Calu3 (cell line): ENCODE measurements around the gene ENTPD1. TPM values are rescaled to one million over a fixed set of nuclear protein-coding genes. Genes with fewer than 3 reads are reported as not detected.

Experiments used
- BruUV-seq: library from RNA; stranded (reverse); fragments of 400-500 nt; replicated peaks from 2 replicates; lab custom pipeline; 2021; lab: Mats Ljungman, UMichigan
- CTCF ChIA-PET: fragments of 300-600 bp; sonication (Branson Sonifier 250); formaldehyde crosslinking; loops from one replicate; lab custom pipeline; 2022; ENCODE audit warnings: antibody characterized with exemption; lab: Charles Lee
- DNase-seq: peaks from one replicate; pipeline ENCODE4 v3.0.0; 2022
- H3K27ac Mint-ChIP-seq: one replicate; pipeline ENCODE4 v1.8.0; 2022; ENCODE audit warnings: mixed read lengths; ENCODE audit not compliant: unreplicated experiment
- H3K27me3 Mint-ChIP-seq: one replicate; pipeline ENCODE4 v1.8.0; 2022; ENCODE audit warnings: mixed read lengths; ENCODE audit not compliant: unreplicated experiment
- H3K36me3 Mint-ChIP-seq: one replicate; pipeline ENCODE4 v1.8.0; 2022; ENCODE audit warnings: mild to moderate bottlenecking, moderate library complexity, mixed read lengths; ENCODE audit not compliant: insufficient read depth, unreplicated experiment
- H3K4me1 Mint-ChIP-seq: one replicate; pipeline ENCODE4 v1.8.0; 2022; ENCODE audit warnings: mild to moderate bottlenecking, low read depth, mixed read lengths; ENCODE audit not compliant: unreplicated experiment
- H3K4me3 Mint-ChIP-seq: one replicate; pipeline ENCODE4 v1.8.0; 2022; ENCODE audit warnings: mild to moderate bottlenecking, low read depth, moderate library complexity, mixed read lengths; ENCODE audit not compliant: unreplicated experiment
- H3K9me3 Mint-ChIP-seq: one replicate; pipeline ENCODE4 v1.8.0; 2022; ENCODE audit warnings: low read depth, mixed read lengths; ENCODE audit not compliant: unreplicated experiment
- intact Hi-C: fragments of 100-400 bp; cut with micrococcal nuclease; formaldehyde crosslinking; loops from one replicate; pipeline ENCODE4 v1.10.0; 2022; ENCODE audit not compliant: unreplicated experiment
- total RNA-seq: library from RNA; stranded (reverse); gene quantifications from 2 replicates; pipeline ENCODE4 v1.2.3, GENCODE V29; 2022
- TF ChIP-seq, protein P1 (sequence below): fragments of 200-600 bp; IDR thresholded peaks from one replicate; pipeline ENCODE4 v1.8.0; 2022; ENCODE audit warnings: antibody characterized with exemption; ENCODE audit not compliant: unreplicated experiment

ENTPD1 gene
- total RNA-seq, 1 experiment from 2014 or later = 0.92 TPM

DNA sequence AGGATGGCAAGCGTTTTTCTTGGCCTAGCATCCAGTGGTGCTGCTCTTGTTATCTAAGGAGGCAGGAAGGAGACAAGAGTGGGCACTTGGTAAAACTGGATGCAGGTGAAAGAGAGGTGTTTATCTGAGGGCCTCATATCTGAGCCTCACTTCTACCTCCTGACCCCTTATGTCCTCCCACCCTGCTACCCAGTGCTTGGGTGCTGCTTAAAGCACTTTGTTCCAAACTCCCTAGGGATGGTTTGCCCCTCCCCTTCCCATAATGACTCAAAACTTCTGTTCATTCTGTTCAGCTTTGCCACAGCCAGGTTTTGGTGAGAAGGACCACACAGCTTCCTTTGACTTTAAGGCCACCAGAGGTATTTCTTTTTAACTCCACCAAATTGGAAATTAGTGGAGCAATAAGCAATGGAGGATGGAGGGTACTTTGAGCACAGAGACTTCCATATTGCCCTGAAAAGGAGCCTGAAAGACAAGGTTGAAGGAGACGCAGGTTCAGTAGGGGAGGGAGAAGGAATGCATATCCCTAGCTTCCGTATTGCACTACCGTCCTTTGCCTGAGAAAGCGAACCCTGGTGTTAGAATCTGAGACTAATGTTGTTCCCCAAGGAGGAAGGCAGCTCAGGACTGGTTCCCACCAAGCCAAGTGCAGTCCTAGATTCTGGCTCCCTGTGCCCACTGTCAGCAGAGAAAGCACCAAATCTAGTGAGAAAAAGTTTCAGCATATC lies 30.1 kb downstream of the ENTPD1 start:
- peaks cover 4% of the 10 kb centered on the region for H3K4me1 Mint-ChIP-seq
- H3K36me3 Mint-ChIP-seq = peaks cover 3% of the 10 kb centered on the region
- CTCF ChIA-PET = no interaction called here
- TF ChIP-seq, protein P1, sequence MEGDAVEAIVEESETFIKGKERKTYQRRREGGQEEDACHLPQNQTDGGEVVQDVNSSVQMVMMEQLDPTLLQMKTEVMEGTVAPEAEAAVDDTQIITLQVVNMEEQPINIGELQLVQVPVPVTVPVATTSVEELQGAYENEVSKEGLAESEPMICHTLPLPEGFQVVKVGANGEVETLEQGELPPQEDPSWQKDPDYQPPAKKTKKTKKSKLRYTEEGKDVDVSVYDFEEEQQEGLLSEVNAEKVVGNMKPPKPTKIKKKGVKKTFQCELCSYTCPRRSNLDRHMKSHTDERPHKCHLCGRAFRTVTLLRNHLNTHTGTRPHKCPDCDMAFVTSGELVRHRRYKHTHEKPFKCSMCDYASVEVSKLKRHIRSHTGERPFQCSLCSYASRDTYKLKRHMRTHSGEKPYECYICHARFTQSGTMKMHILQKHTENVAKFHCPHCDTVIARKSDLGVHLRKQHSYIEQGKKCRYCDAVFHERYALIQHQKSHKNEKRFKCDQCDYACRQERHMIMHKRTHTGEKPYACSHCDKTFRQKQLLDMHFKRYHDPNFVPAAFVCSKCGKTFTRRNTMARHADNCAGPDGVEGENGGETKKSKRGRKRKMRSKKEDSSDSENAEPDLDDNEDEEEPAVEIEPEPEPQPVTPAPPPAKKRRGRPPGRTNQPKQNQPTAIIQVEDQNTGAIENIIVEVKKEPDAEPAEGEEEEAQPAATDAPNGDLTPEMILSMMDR = no peak
- H3K27me3 Mint-ChIP-seq = no peaks in the 10 kb centered on the region
- DNase-seq = no peak
- no peaks in the 10 kb centered on the region for H3K9me3 Mint-ChIP-seq
- no peak overlapping the region for H3K27ac Mint-ChIP-seq
- intact Hi-C loops = no loop called here
- H3K4me3 Mint-ChIP-seq = no peak overlapping the region
- BruUV-seq = no TSS peak

DNA sequence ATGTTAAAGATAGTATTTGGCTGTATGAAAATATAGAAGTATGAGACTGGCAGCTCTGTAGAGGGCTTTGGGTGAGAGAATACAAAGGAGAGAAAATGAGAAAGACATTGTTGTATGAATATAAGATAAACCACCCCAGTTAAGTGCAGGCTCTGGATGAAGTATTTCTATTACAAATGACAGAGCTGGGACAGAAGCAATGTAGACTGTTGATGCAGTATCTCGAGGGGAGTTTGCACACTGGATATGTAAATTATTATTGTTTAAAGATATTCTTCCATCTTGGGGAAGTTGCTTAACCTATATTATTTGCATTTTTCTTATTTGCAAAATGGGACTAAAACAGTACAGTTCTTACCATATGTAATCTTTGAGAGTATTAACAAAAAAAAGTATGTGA lies 31.5 kb downstream of the ENTPD1 start:
- Mint-ChIP-seq H3K36me3 (peaks cover 5% of the 10 kb centered on the region), H3K27me3 (no peaks in the 10 kb centered on the region), H3K27ac (no peak overlapping the region), H3K9me3 (no peaks in the 10 kb centered on the region), H3K4me1 (peaks cover 13% of the 10 kb centered on the region), H3K4me3 (no peak overlapping the region)
- intact Hi-C loops = no loop called here
- no peak for DNase-seq
- no TSS peak for BruUV-seq
- TF ChIP-seq, protein P1 = no peak
- CTCF ChIA-PET = no interaction called here

DNA sequence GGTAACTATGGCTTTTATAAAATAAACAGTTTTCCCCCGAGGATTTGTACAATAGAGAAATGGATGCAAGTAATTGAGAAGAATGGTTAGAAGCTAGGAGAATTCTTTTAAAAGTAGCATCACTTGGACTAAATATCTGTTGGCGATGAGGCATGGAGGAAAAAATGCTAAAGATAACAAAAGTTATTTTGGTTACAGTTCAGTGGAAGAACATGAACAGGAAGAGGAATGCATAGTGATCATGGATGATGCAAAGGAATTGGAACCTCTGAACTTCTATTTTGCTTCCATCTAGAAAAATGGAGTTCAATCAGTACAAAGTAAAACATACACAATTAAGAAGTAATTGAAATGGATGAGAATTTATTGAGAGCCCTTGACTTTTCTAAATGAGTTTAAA lies 32.9 kb downstream of the ENTPD1 start:
- DNase-seq = no peak
- no peak overlapping the region for H3K27ac Mint-ChIP-seq
- H3K36me3 Mint-ChIP-seq = peaks cover 5% of the 10 kb centered on the region
- H3K9me3 Mint-ChIP-seq = no peaks in the 10 kb centered on the region
- H3K4me1 Mint-ChIP-seq = peaks cover 13% of the 10 kb centered on the region
- no peaks in the 10 kb centered on the region for H3K27me3 Mint-ChIP-seq
- no peak overlapping the region for H3K4me3 Mint-ChIP-seq
- TF ChIP-seq, protein P1 = no peak
- no TSS peak for BruUV-seq
- intact Hi-C loops = no loop called here
- CTCF ChIA-PET = no interaction called here

DNA sequence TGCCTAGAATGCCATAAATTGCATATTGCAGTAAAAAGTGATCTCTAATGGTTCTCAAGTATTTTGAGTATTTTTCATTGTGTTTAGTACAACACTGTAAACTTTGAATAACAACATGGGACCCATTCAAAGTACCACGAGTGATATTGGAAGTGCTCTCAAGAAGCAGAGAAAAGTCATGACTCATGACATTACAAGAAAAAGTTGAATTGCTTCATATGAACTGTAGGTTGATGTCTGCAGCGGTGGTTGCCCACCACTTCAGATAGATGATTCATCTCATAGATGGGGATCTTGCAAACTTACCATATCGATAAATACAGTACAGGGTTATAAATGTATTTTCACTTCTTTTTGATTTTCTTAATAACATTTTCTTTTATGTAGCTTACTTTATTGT lies 33.9 kb downstream of the ENTPD1 start:
- peaks cover 5% of the 10 kb centered on the region for H3K36me3 Mint-ChIP-seq
- DNase-seq = no peak
- no peaks in the 10 kb centered on the region for H3K9me3 Mint-ChIP-seq
- intact Hi-C loops = no loop called here
- CTCF ChIA-PET = no interaction called here
- no peaks in the 10 kb centered on the region for H3K27me3 Mint-ChIP-seq
- H3K4me3 Mint-ChIP-seq = no peak overlapping the region
- BruUV-seq = no TSS peak
- no peak overlapping the region for H3K27ac Mint-ChIP-seq
- peaks cover 13% of the 10 kb centered on the region for H3K4me1 Mint-ChIP-seq
- TF ChIP-seq, protein P1 = no peak
